ENCODE data around the gene GNG4.

- TF ChIP-seq CTCF (conservative IDR thresholded peaks at IDR 0.05; ENCODE audit: low read length) (no peak), EZH2phosphoT487 (IDR thresholded peaks at IDR 0.05; ENCODE audit: borderline replicate concordance) (no peak)
Observed at GRCh38 chr1:235533476-235534168, 116.0 kb downstream of the GNG4 start.

Measured in Loucy (cell line).